GM18870 (cell line): ENCODE results near the gene PACS1.
A peak's percentile ranks its signal among the peaks of the same experiment; 100 is the strongest.
"Not testable (repeated sequence)": the region's sequence is repeated elsewhere in the genome, so short reads cannot be mapped to it uniquely, and the experiment has no call there.

ENCODE experiments used
- ATAC-seq: cut with Tn5 transposase; IDR thresholded peaks from one replicate; pipeline ENCODE4 v1.9.1; 2021; ENCODE audit warnings: moderate library complexity; ENCODE audit not compliant: unreplicated experiment

The PACS1 gene

GRCh38 chr11:66072518-66072917, 2.4 kb downstream of the PACS1 start:
- no peak for ATAC-seq

- no peak for ATAC-seq
Observed at GRCh38 chr11:66073669-66074068, 3.6 kb downstream of the PACS1 start.

- no peak for ATAC-seq
Observed at GRCh38 chr11:66075273-66075672, 5.2 kb downstream of the PACS1 start.

GRCh38 chr11:66076561-66076960, 6.5 kb downstream of the PACS1 start:
- ATAC-seq = no peak

- no peak for ATAC-seq
Observed at GRCh38 chr11:66077927-66078326, 7.9 kb downstream of the PACS1 start.

GRCh38 chr11:66078949-66079348, 8.9 kb downstream of the PACS1 start:
- not testable (repeated sequence) for ATAC-seq

- ATAC-seq = no peak
Observed at GRCh38 chr11:66080055-66080817, 10.2 kb downstream of the PACS1 start.

GRCh38 chr11:66081505-66081904, 11.4 kb downstream of the PACS1 start:
- peak; percentile 52 for ATAC-seq

- no peak for ATAC-seq
Observed at GRCh38 chr11:66082946-66083698, 13.1 kb downstream of the PACS1 start.

- no peak for ATAC-seq
Observed at GRCh38 chr11:66083767-66084166, 13.7 kb downstream of the PACS1 start.

- ATAC-seq = no peak
Observed at GRCh38 chr11:66084821-66085475, 14.9 kb downstream of the PACS1 start.

- ATAC-seq = no peak
Observed at GRCh38 chr11:66087148-66087908, 17.3 kb downstream of the PACS1 start.

GRCh38 chr11:66089067-66089466, 19.0 kb downstream of the PACS1 start:
- no peak for ATAC-seq

GRCh38 chr11:66090288-66090687, 20.2 kb downstream of the PACS1 start:
- ATAC-seq = no peak

- ATAC-seq = not testable (repeated sequence)
Observed at GRCh38 chr11:66092125-66092524, 22.1 kb downstream of the PACS1 start.

- not testable (repeated sequence) for ATAC-seq
Observed at GRCh38 chr11:66099746-66100145, 29.7 kb downstream of the PACS1 start.

- ATAC-seq = peak; percentile 61
Observed at GRCh38 chr11:66100272-66101065, 30.4 kb downstream of the PACS1 start.

- ATAC-seq = no peak
Observed at GRCh38 chr11:66101066-66101464, 31.0 kb downstream of the PACS1 start.

GRCh38 chr11:66104057-66104638, 34.1 kb downstream of the PACS1 start:
- no peak for ATAC-seq
